Measurements from ENCODE around the gene EIPR1.

EIPR1 gene

GRCh38 chr2:3176071-3176868 is 201.3 kb downstream of the EIPR1 start:
- TF ChIP-seq TOX (CRISPR knock-in tag; IDR thresholded peaks at IDR 0.05; ENCODE audit: borderline replicate concordance) (no peak), ZFP30 (CRISPR knock-in tag; IDR thresholded peaks at IDR 0.05) (no peak), ARNTL (CRISPR knock-in tag; IDR thresholded peaks at IDR 0.05; ENCODE audit: borderline replicate concordance, low read depth) (no peak), CSRNP3 (CRISPR knock-in tag; IDR thresholded peaks at IDR 0.05) (no peak), ZNF8 (CRISPR knock-in tag; IDR thresholded peaks at IDR 0.05) (no peak), RARB (CRISPR knock-in tag; IDR thresholded peaks at IDR 0.05) (no peak), ZC3H10 (CRISPR knock-in tag; IDR thresholded peaks at IDR 0.05) (no peak), BACH2 (CRISPR knock-in tag; IDR thresholded peaks at IDR 0.05; ENCODE audit: borderline replicate concordance) (no peak), PPARA (CRISPR knock-in tag; IDR thresholded peaks at IDR 0.05; ENCODE audit: borderline replicate concordance) (no peak), PATZ1 (CRISPR knock-in tag; IDR thresholded peaks at IDR 0.05; ENCODE audit: borderline replicate concordance) (no peak), ESRRG (CRISPR knock-in tag; IDR thresholded peaks at IDR 0.05) (no peak)
- ATAC-seq: no peak

GRCh38 chr2:3175568-3175955 is 202.1 kb downstream of the EIPR1 start:
- TF ChIP-seq CSRNP3 (CRISPR knock-in tag; IDR thresholded peaks at IDR 0.05) (no peak), PATZ1 (CRISPR knock-in tag; IDR thresholded peaks at IDR 0.05; ENCODE audit: borderline replicate concordance) (no peak), ZFP3 (CRISPR knock-in tag; IDR thresholded peaks at IDR 0.05) (no peak), TSHZ2 (CRISPR knock-in tag; IDR thresholded peaks at IDR 0.05) (no peak), PPARA (CRISPR knock-in tag; IDR thresholded peaks at IDR 0.05; ENCODE audit: borderline replicate concordance) (no peak), TCF4 (CRISPR knock-in tag; IDR thresholded peaks at IDR 0.05; ENCODE audit: borderline replicate concordance) (no peak), ESRRG (CRISPR knock-in tag; IDR thresholded peaks at IDR 0.05) (no peak), ZNF8 (CRISPR knock-in tag; IDR thresholded peaks at IDR 0.05) (no peak)
- no peak for ATAC-seq

GRCh38 chr2:3174626-3175567 is 202.7 kb downstream of the EIPR1 start:
- ATAC-seq: no peak
- no peak for TF ChIP-seq POU6F1 (CRISPR knock-in tag; IDR thresholded peaks at IDR 0.05; ENCODE audit: borderline replicate concordance, low read depth)
- TF ChIP-seq GLIS3 (CRISPR knock-in tag; IDR thresholded peaks at IDR 0.05): no peak
- TF ChIP-seq ARNTL (CRISPR knock-in tag; IDR thresholded peaks at IDR 0.05; ENCODE audit: borderline replicate concordance, low read depth): no peak
- TF ChIP-seq ZFP30 (CRISPR knock-in tag; IDR thresholded peaks at IDR 0.05): no peak
- TF ChIP-seq RARB (CRISPR knock-in tag; IDR thresholded peaks at IDR 0.05): no peak
- TF ChIP-seq ZNF70 (CRISPR knock-in tag; IDR thresholded peaks at IDR 0.05): no peak
- TF ChIP-seq TSHZ2 (CRISPR knock-in tag; IDR thresholded peaks at IDR 0.05): no peak
- TF ChIP-seq ESRRG (CRISPR knock-in tag; IDR thresholded peaks at IDR 0.05): no peak
- no peak for TF ChIP-seq CSDC2 (CRISPR knock-in tag; IDR thresholded peaks at IDR 0.05)
- no peak for TF ChIP-seq TOX (CRISPR knock-in tag; IDR thresholded peaks at IDR 0.05; ENCODE audit: borderline replicate concordance)
- no peak for TF ChIP-seq TCF4 (CRISPR knock-in tag; IDR thresholded peaks at IDR 0.05; ENCODE audit: borderline replicate concordance)
- no peak for TF ChIP-seq ZFP3 (CRISPR knock-in tag; IDR thresholded peaks at IDR 0.05)
- no peak for TF ChIP-seq ISL1 (CRISPR knock-in tag; IDR thresholded peaks at IDR 0.05)
